ENCODE data around the gene FOXP4.
A peak's percentile ranks its signal among the peaks of the same experiment; 100 is the strongest.

The FOXP4 gene

GRCh38 chr6:41531591-41532582 is 14.3 kb upstream of the FOXP4 start:
- peak overlapping the region; percentile 87 for H3K4me3 Mint-ChIP-seq
- peak overlapping the region; percentile 100 for H3K27ac Mint-ChIP-seq
- H3K36me3 Mint-ChIP-seq = no peaks in the 10 kb centered on the region
- H3K27me3 Mint-ChIP-seq = no peaks in the 10 kb centered on the region
- no peaks in the 10 kb centered on the region for H3K9me3 Mint-ChIP-seq
- H3K4me1 Mint-ChIP-seq = peaks cover 46% of the 10 kb centered on the region

GRCh38 chr6:41535766-41536165 is 10.4 kb upstream of the FOXP4 start:
- H3K4me3 Mint-ChIP-seq = no peak overlapping the region
- H3K9me3 Mint-ChIP-seq = no peaks in the 10 kb centered on the region
- H3K36me3 Mint-ChIP-seq = no peaks in the 10 kb centered on the region
- no peak overlapping the region for H3K27ac Mint-ChIP-seq
- H3K4me1 Mint-ChIP-seq = peaks cover 35% of the 10 kb centered on the region
- H3K27me3 Mint-ChIP-seq = no peaks in the 10 kb centered on the region

- Mint-ChIP-seq H3K9me3 (no peaks in the 10 kb centered on the region), H3K27ac (no peak overlapping the region), H3K27me3 (no peaks in the 10 kb centered on the region), H3K4me1 (peaks cover 22% of the 10 kb centered on the region), H3K4me3 (no peak overlapping the region), H3K36me3 (no peaks in the 10 kb centered on the region)
Measured at GRCh38 chr6:41536795-41537758, 9.1 kb upstream of the FOXP4 start.

- Mint-ChIP-seq H3K4me1 (peaks cover 7% of the 10 kb centered on the region), H3K27ac (no peak overlapping the region), H3K27me3 (no peaks in the 10 kb centered on the region)
Measured at GRCh38 chr6:41538556-41539182, 7.5 kb upstream of the FOXP4 start.

GRCh38 chr6:41539204-41539603 is 7.0 kb upstream of the FOXP4 start:
- Mint-ChIP-seq H3K27me3 (no peaks in the 10 kb centered on the region), H3K36me3 (no peaks in the 10 kb centered on the region), H3K4me1 (peaks cover 7% of the 10 kb centered on the region), H3K9me3 (no peaks in the 10 kb centered on the region), H3K27ac (no peak overlapping the region), H3K4me3 (no peak overlapping the region)

More at GRCh38 chr6:41538556-41539182, 7.5 kb upstream of the FOXP4 start:
- Mint-ChIP-seq H3K36me3 (no peaks in the 10 kb centered on the region), H3K9me3 (no peaks in the 10 kb centered on the region), H3K4me3 (no peak overlapping the region)

GRCh38 chr6:41541364-41541763 is 4.8 kb upstream of the FOXP4 start:
- Mint-ChIP-seq H3K4me1 (peaks cover 18% of the 10 kb centered on the region), H3K27ac (no peak overlapping the region), H3K36me3 (no peaks in the 10 kb centered on the region), H3K4me3 (no peak overlapping the region), H3K9me3 (no peaks in the 10 kb centered on the region), H3K27me3 (no peaks in the 10 kb centered on the region)

- H3K4me3 Mint-ChIP-seq = no peak overlapping the region
- no peaks in the 10 kb centered on the region for H3K36me3 Mint-ChIP-seq
- no peak overlapping the region for H3K27ac Mint-ChIP-seq
- H3K9me3 Mint-ChIP-seq = no peaks in the 10 kb centered on the region
- H3K27me3 Mint-ChIP-seq = peaks cover 1% of the 10 kb centered on the region
- peaks cover 13% of the 10 kb centered on the region for H3K4me1 Mint-ChIP-seq
Measured at GRCh38 chr6:41543087-41543486, 3.1 kb upstream of the FOXP4 start.

GRCh38 chr6:41545247-41545702 is 906 bp upstream of the FOXP4 start:
- Mint-ChIP-seq H3K9me3 (no peaks in the 10 kb centered on the region), H3K27ac (peak overlapping the region; percentile 80), H3K27me3 (peaks cover 5% of the 10 kb centered on the region), H3K4me1 (peaks cover 26% of the 10 kb centered on the region), H3K4me3 (peak overlapping the region; percentile 89), H3K36me3 (peaks cover 2% of the 10 kb centered on the region)

GRCh38 chr6:41546475-41546865 is 289 bp downstream of the FOXP4 start:
- no peaks in the 10 kb centered on the region for H3K9me3 Mint-ChIP-seq
- H3K36me3 Mint-ChIP-seq = peaks cover 4% of the 10 kb centered on the region
- H3K4me3 Mint-ChIP-seq = no peak overlapping the region
- peaks cover 5% of the 10 kb centered on the region for H3K27me3 Mint-ChIP-seq
- H3K4me1 Mint-ChIP-seq = peaks cover 26% of the 10 kb centered on the region
- no peak overlapping the region for H3K27ac Mint-ChIP-seq

- peaks cover 5% of the 10 kb centered on the region for H3K27me3 Mint-ChIP-seq
- H3K4me3 Mint-ChIP-seq = peak overlapping the region; percentile 95
- peak overlapping the region; percentile 83 for H3K27ac Mint-ChIP-seq
- H3K4me1 Mint-ChIP-seq = peaks cover 26% of the 10 kb centered on the region
- peaks cover 8% of the 10 kb centered on the region for H3K36me3 Mint-ChIP-seq
- H3K9me3 Mint-ChIP-seq = no peaks in the 10 kb centered on the region
Measured at GRCh38 chr6:41546866-41547798, 951 bp downstream of the FOXP4 start.

GRCh38 chr6:41547799-41548097 is 1.6 kb downstream of the FOXP4 start:
- H3K27ac Mint-ChIP-seq = no peak overlapping the region
- H3K27me3 Mint-ChIP-seq = peaks cover 5% of the 10 kb centered on the region
- H3K4me3 Mint-ChIP-seq = peak overlapping the region; percentile 95

GRCh38 chr6:41548098-41548840 is 2.1 kb downstream of the FOXP4 start:
- H3K27ac Mint-ChIP-seq = no peak overlapping the region
- H3K4me3 Mint-ChIP-seq = peak overlapping the region; percentile 95
- H3K27me3 Mint-ChIP-seq = peaks cover 5% of the 10 kb centered on the region
- H3K4me1 Mint-ChIP-seq = peaks cover 26% of the 10 kb centered on the region
- no peaks in the 10 kb centered on the region for H3K9me3 Mint-ChIP-seq
- peaks cover 8% of the 10 kb centered on the region for H3K36me3 Mint-ChIP-seq

More at GRCh38 chr6:41547799-41548097, 1.6 kb downstream of the FOXP4 start:
- H3K9me3 Mint-ChIP-seq = no peaks in the 10 kb centered on the region
- peaks cover 26% of the 10 kb centered on the region for H3K4me1 Mint-ChIP-seq
- peaks cover 8% of the 10 kb centered on the region for H3K36me3 Mint-ChIP-seq

- Mint-ChIP-seq H3K4me3 (peak overlapping the region; percentile 80), H3K9me3 (no peaks in the 10 kb centered on the region), H3K27ac (no peak overlapping the region), H3K27me3 (peaks cover 5% of the 10 kb centered on the region), H3K36me3 (peaks cover 8% of the 10 kb centered on the region), H3K4me1 (peaks cover 26% of the 10 kb centered on the region)
Measured at GRCh38 chr6:41548841-41549642, 2.9 kb downstream of the FOXP4 start.

Measured in activated naive CD4-positive, alpha-beta T cell treated with anti-CD3 and anti-CD28 coated beads, Interleukin-2, amount 50 U/mL, for 24 hours (primary cell).